GM12801 (cell line): Measurements from ENCODE around the gene MIER3.

ENCODE experiments used
- TF ChIP-seq, protein P1 (sequence below): IDR thresholded peaks from one replicate; pipeline ENCODE4 v1.5.1; 2011; ENCODE audit warnings: control low read depth; ENCODE audit not compliant: insufficient read length; ENCODE audit errors: extremely low read depth

MIER3 gene

DNA sequence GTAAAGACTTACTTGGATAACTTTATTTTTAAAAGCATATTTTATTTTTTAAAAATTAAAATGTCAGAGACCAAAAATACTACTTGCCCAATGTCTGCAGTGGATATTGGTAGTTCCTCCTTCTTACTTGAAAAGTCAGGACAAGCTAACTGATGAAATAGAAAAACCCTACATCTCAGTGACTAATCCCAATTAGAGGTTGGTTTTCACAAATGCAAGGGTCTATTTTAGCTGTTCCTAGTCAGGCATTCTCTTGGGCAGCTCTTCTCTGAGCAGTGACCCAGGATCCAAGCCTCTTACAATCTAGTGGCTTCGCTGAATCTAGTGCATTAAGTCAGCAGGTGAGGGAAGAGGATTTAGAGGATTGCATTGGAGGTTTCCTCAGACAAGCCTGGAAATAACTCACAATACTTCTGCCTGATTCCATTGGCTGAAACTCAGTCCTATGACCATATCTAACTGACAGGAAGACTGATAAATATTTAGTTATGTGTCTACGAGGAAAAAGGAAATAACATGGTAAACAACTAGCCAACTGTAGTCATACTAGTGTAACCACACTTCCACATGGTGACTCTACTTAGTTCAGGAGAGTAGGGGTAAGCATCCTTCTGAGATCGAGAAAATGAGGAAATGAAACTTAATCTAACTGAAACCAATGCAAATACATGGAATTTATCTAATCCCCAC is 34.2 kb upstream of the MIER3 start:
- TF ChIP-seq, protein P1, sequence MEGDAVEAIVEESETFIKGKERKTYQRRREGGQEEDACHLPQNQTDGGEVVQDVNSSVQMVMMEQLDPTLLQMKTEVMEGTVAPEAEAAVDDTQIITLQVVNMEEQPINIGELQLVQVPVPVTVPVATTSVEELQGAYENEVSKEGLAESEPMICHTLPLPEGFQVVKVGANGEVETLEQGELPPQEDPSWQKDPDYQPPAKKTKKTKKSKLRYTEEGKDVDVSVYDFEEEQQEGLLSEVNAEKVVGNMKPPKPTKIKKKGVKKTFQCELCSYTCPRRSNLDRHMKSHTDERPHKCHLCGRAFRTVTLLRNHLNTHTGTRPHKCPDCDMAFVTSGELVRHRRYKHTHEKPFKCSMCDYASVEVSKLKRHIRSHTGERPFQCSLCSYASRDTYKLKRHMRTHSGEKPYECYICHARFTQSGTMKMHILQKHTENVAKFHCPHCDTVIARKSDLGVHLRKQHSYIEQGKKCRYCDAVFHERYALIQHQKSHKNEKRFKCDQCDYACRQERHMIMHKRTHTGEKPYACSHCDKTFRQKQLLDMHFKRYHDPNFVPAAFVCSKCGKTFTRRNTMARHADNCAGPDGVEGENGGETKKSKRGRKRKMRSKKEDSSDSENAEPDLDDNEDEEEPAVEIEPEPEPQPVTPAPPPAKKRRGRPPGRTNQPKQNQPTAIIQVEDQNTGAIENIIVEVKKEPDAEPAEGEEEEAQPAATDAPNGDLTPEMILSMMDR = no peak

DNA sequence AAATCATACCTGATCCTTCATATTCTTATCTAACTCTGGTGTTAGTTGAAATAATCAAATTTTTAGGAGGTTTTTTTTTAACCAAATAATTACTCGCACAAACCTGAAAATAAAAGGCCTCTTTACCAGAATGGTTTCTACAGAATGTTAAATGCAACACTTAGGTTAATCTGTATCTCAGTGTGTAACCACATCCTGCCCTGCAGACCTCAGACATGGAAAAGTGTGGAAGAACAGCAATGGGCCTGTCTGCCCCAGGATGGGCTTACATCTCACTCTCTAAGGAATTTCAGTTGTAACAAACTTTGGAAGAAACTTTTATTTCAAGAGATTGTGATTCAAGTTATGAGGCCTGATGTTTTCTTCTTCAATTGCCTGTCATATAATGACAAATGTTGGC is 32.5 kb upstream of the MIER3 start:
- TF ChIP-seq, protein P1 = no peak

DNA sequence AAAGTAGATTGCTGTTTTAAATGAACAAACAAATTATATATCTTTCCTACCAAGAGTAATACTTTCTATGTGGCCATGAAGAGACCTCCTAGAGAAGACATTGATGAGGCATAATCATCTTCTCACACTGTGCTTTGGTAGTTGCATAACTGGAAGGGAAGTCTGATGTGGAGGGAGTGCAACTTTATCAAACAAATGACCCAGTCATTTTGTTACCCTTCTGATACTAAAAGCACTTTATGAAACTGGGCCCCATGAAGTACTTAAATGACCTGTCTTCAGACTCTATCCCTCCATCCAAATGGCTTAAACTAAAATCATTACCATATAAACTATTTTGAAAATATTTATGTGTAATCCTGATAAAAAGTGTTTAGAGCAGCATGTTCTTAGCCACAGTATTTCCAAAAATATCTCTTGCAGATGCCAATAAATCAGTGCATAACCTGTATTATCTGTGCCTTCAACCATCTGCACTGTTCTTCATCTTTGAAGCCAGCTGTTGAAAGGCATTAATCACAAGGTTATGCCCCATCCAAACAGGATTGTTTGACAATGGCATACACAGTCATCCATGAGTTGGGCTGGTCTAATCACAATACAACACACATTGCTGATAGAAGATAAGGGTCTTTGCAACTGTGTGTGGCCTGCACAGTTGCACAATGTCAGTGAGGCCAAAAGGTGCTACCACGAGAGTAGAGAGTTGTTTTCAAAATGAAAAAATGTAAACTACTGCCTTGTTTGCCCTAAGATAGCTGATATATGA is 31.9 kb upstream of the MIER3 start:
- TF ChIP-seq, protein P1 = no peak

DNA sequence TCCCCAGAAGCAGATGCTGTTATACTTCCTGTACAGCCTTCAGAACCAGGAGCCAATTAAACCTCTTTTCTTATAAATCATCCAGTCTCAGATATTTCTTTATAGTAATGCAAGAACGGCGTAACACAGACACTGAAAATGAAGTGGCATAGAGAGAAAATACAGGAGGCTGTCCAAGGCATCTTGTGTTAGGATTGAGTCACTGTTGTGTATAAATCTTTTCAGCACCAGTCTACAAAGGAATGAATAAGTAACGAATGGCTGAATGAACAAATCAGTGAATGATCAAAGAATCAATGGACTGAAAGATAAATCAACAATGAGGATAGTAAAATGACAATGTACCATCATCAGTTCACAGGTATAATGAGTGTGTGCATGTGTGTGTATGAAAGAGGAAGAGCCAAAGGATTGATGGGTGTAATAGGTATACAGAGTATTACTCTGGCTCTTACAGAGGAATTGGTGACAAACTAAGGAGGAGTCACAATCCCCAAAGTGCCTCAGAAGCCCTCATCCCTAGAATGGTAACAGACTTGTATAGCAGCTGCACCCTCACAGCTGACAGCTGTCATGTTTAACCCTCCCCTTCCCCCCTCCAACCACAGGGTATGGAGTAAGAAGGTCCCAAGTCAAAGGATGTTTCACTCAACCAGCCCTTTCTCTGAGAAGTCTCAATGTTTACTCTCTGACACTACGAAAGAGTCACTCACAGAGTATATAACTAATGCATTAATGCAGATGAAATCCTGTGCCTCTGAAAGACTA is 29.8 kb upstream of the MIER3 start:
- TF ChIP-seq, protein P1 = no peak

DNA sequence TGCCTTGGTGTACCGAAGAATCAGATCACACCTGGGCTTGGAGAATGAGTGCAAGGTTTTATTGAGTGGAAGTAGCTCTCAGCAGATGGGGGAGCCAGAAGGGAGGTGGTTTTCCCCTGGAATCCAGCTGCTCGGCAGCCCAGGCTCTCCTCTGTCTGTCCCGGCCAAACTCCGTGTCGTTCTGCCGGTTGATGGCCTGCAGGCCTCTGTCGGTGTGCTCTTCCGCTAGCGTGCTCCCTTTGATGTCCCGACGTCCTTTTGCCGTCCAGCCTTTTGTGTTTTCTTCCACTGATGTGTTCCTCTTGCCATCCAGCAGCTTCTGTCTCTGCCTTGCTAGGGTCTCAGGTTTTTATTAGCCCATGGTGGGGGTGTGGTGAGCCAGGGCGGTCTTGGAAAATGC is 28.0 kb upstream of the MIER3 start:
- TF ChIP-seq, protein P1 = no peak

DNA sequence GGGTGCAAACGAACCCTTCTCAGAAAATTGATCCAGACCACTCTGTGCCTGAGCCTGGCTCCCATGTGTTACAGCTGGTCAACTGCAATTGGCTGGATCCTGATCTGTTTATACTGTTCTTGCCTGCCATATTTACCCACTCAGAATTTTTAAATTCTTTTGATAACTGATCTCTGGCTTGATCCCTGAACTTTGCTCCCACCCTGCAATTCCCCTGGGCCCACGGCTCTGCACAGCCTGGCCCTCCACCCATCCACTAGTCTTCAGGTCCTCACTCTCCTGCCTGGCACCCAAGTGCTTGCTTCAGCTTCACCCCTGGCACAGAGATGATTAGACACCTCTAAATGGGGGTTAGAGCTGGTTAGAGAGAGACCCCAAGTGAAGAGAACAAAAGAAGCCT is 25.9 kb upstream of the MIER3 start:
- TF ChIP-seq, protein P1 = no peak

DNA sequence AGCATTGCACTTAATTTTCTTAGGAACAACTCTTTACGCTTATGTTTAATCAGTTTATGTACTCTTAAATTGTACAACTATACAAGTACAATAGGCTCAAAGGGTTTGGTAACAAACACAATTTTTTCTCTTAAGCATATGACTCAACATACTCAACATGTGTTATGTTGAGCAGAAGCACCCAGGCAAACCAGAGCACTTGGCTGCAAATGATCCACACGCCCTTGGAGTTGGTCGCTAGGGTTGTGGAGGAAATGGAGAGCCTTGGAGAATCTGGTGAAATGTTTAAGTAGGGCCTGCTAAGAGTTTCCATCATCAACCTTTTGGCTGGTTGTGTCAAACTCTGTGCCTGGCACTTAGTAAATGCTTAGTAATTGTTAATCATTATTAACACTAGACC is 25.1 kb upstream of the MIER3 start:
- TF ChIP-seq, protein P1 = no peak
